Mesenchymal stem cell (in vitro differentiated cells and primary cell): ENCODE results near the gene LIM2.

Source experiments
- DNase-seq: peaks from one replicate; pipeline ENCODE4 v3.0.0-alpha.2; 2013
- H2AFZ ChIP-seq: one replicate; pipeline ENCODE4 v1.6.1; 2013; ENCODE audit warnings: low read depth, mild to moderate bottlenecking, control low read depth, inconsistent platforms, low read length, moderate library complexity
- H2AK5ac ChIP-seq: 2 replicates; pipeline ENCODE4 v1.6.1; 2013; ENCODE audit warnings: low read length, moderate library complexity, mild to moderate bottlenecking, inconsistent platforms; ENCODE audit not compliant: severe bottlenecking
- H2BK120ac ChIP-seq: one replicate; pipeline ENCODE4 v1.6.1; 2013; ENCODE audit warnings: low read depth, mild to moderate bottlenecking, inconsistent platforms, low read length, moderate library complexity
- H2BK12ac ChIP-seq, 2 experiments: one replicate each; pipeline ENCODE4 v1.6.1; 2013; ENCODE audit warnings: inconsistent platforms in 2 of 2, low read length in 2 of 2, mild to moderate bottlenecking in 2 of 2, moderate library complexity in 2 of 2, control low read depth in 1 of 2
- H2BK15ac ChIP-seq: one replicate; pipeline ENCODE4 v1.6.1; 2013; ENCODE audit warnings: mild to moderate bottlenecking, low read depth, inconsistent platforms; ENCODE audit not compliant: poor library complexity, severe bottlenecking
- H2BK5ac ChIP-seq: 2 replicates; pipeline ENCODE4 v1.6.1; 2013; ENCODE audit warnings: low read depth, mild to moderate bottlenecking, low read length, control low read depth, inconsistent platforms; ENCODE audit not compliant: poor library complexity, severe bottlenecking
- H3K14ac ChIP-seq, 2 experiments: one replicate each; pipeline ENCODE4 v1.6.1; 2013; ENCODE audit warnings: inconsistent platforms in 2 of 2, low read length in 2 of 2, control low read depth in 1 of 2, mild to moderate bottlenecking in 1 of 2, moderate library complexity in 1 of 2
- H3K18ac ChIP-seq, 2 experiments: one replicate each; pipeline ENCODE4 v1.6.1; 2013; ENCODE audit warnings: inconsistent platforms in 2 of 2, low read length in 2 of 2, control low read depth in 1 of 2, low read depth in 1 of 2, mild to moderate bottlenecking in 1 of 2
- H3K23ac ChIP-seq, 2 experiments: one replicate each; pipeline ENCODE4 v1.6.1; 2013; ENCODE audit warnings: inconsistent platforms in 2 of 2, low read length in 2 of 2, mild to moderate bottlenecking in 2 of 2, moderate library complexity in 2 of 2, control low read depth in 1 of 2
- H3K27ac ChIP-seq: 2 replicates; pipeline ENCODE4 v1.5.1; 2013; ENCODE audit warnings: mild to moderate bottlenecking, moderate library complexity, low read length, control low read depth, inconsistent platforms; ENCODE audit not compliant: poor library complexity, severe bottlenecking
- H3K27me3 ChIP-seq, 2 experiments: 2 replicates each; pipeline versions ENCODE4 v1.6.1 to v1.7.0; 2013; ENCODE audit warnings: low read length in 2 of 2, mild to moderate bottlenecking in 2 of 2, moderate library complexity in 2 of 2, control low read depth in 1 of 2, inconsistent platforms in 1 of 2; ENCODE audit not compliant: control insufficient read depth in 1 of 2, insufficient read depth in 1 of 2
- H3K36me3 ChIP-seq, 2 experiments: 2 replicates each; pipeline versions ENCODE4 v1.6.1 to v1.7.0; 2013; ENCODE audit warnings: low read length in 2 of 2, control low read depth in 1 of 2, inconsistent platforms in 1 of 2, low read depth in 1 of 2, mild to moderate bottlenecking in 1 of 2; ENCODE audit not compliant: insufficient read depth in 2 of 2, control insufficient read depth in 1 of 2
- H3K4ac ChIP-seq, 2 experiments: one replicate each; pipeline ENCODE4 v1.6.1; 2013; ENCODE audit warnings: inconsistent platforms in 2 of 2, low read length in 2 of 2, mild to moderate bottlenecking in 2 of 2, moderate library complexity in 2 of 2, control low read depth in 1 of 2, low read depth in 1 of 2
- H3K4me1 ChIP-seq: 2 replicates; pipeline ENCODE4 v1.6.1; 2013; ENCODE audit warnings: low read depth, low read length, control low read depth; ENCODE audit not compliant: control insufficient read depth, insufficient read depth
- H3K4me2 ChIP-seq: 2 replicates; pipeline ENCODE4 v1.6.1; 2013; ENCODE audit warnings: low read length, mild to moderate bottlenecking, inconsistent platforms; ENCODE audit not compliant: poor library complexity, severe bottlenecking
- H3K4me3 ChIP-seq, 2 experiments: 2 replicates each; pipeline versions ENCODE4 v1.5.1 to v1.7.0; 2013; ENCODE audit warnings: low read length in 2 of 2, mild to moderate bottlenecking in 2 of 2, control low read depth in 1 of 2, low read depth in 1 of 2; ENCODE audit not compliant: insufficient read depth in 1 of 2
- H3K79me1 ChIP-seq: replicated peaks from 2 replicates; pipeline ENCODE4 v1.6.1; 2013; ENCODE audit warnings: mild to moderate bottlenecking, control low read depth, low read length, inconsistent platforms; ENCODE audit not compliant: poor library complexity, severe bottlenecking
- H3K9ac ChIP-seq: 2 replicates; pipeline ENCODE4 v1.7.0; 2013; ENCODE audit warnings: mild to moderate bottlenecking, low read length, moderate library complexity
- H3K9me3 ChIP-seq: 2 replicates; pipeline ENCODE4 v1.7.0; 2013; ENCODE audit warnings: mild to moderate bottlenecking, low read length; ENCODE audit not compliant: control insufficient read depth
- H4K8ac ChIP-seq: one replicate; pipeline ENCODE4 v1.6.1; 2013; ENCODE audit warnings: inconsistent platforms, mild to moderate bottlenecking, low read length, moderate library complexity
- H4K91ac ChIP-seq: one replicate; pipeline ENCODE4 v1.6.1; 2013; ENCODE audit warnings: mild to moderate bottlenecking, low read length, inconsistent platforms
- WGBS: methylation state at CpG from one replicate; pipeline ENCODE4 v1.1.7; 2013; ENCODE audit warnings: mixed read lengths; 5-methylcytosine and 5-hydroxymethylcytosine counted together

Gene LIM2

GRCh38 chr19:51337141-51337860 is 50.5 kb downstream of the LIM2 start:
- Histone ChIP-seq H4K91ac (no peak overlapping the region), H4K8ac (no peak overlapping the region), H2BK15ac (no peak overlapping the region), H3K4ac (no peak overlapping the region), H2AK5ac (no peak overlapping the region), H2AFZ (no peak overlapping the region), H3K4me3 (no peak overlapping the region), H3K27ac (no peak overlapping the region), H3K9ac (no peak overlapping the region), H3K36me3 (peaks cover 0 to 3% of the 10 kb centered on the region in 2 experiments), H3K79me1 (no peaks in the 10 kb centered on the region), H2BK120ac (no peak overlapping the region), H2BK12ac (no peak overlapping the region), H2BK5ac (no peak overlapping the region), H3K18ac (no peak overlapping the region), H3K27me3 (peaks cover 0 to 3% of the 10 kb centered on the region in 2 experiments), H3K9me3 (no peaks in the 10 kb centered on the region), H3K14ac (no peak overlapping the region), H3K4me1 (peaks cover 16% of the 10 kb centered on the region), H3K23ac (no peak overlapping the region), H3K4me2 (no peak overlapping the region)
- no peak for DNase-seq
- WGBS: 95% methylated on average over 13 of the region's 13 CpGs

GRCh38 chr19:51333836-51334460 is 53.8 kb downstream of the LIM2 start:
- DNase-seq: no peak
- no peak overlapping the region for H3K23ac ChIP-seq
- H2AK5ac ChIP-seq: no peak overlapping the region
- H3K4me3 ChIP-seq: no peak overlapping the region
- H3K9ac ChIP-seq: no peak overlapping the region
- no peak overlapping the region for H2BK15ac ChIP-seq
- no peak overlapping the region for H3K14ac ChIP-seq
- no peak overlapping the region for H4K91ac ChIP-seq
- no peak overlapping the region for H3K4me2 ChIP-seq
- H3K36me3 ChIP-seq: peaks cover 3 to 5% of the 10 kb centered on the region in 2 experiments
- no peak overlapping the region for H3K18ac ChIP-seq
- no peak overlapping the region for H2BK120ac ChIP-seq
- no peak overlapping the region for H4K8ac ChIP-seq
- H3K4ac ChIP-seq: no peak overlapping the region
- peaks cover 5% of the 10 kb centered on the region for H3K9me3 ChIP-seq
- H3K4me1 ChIP-seq: peaks cover 2% of the 10 kb centered on the region
- no peaks in the 10 kb centered on the region for H3K27me3 ChIP-seq
- WGBS: 81% methylated on average over 11 of the region's 13 CpGs
- no peak overlapping the region for H2BK12ac ChIP-seq
- no peak overlapping the region for H2AFZ ChIP-seq
- H3K27ac ChIP-seq: no peak overlapping the region
- no peaks in the 10 kb centered on the region for H3K79me1 ChIP-seq
- no peak overlapping the region for H2BK5ac ChIP-seq

- no peaks in the 10 kb centered on the region for H3K4me1 ChIP-seq
- DNase-seq: no peak
- no peak overlapping the region for H3K18ac ChIP-seq
- no peak overlapping the region for H4K8ac ChIP-seq
- H2BK12ac ChIP-seq: no peak overlapping the region
- H2AK5ac ChIP-seq: no peak overlapping the region
- H2BK120ac ChIP-seq: no peak overlapping the region
- no peak overlapping the region for H3K27ac ChIP-seq
- no peak overlapping the region for H3K9ac ChIP-seq
- H3K36me3 ChIP-seq: peaks cover 0 to 5% of the 10 kb centered on the region in 2 experiments
- WGBS: 91% methylated on average over 6 of the region's 6 CpGs
- no peak overlapping the region for H3K4me2 ChIP-seq
- H2BK5ac ChIP-seq: no peak overlapping the region
- H2BK15ac ChIP-seq: no peak overlapping the region
- H3K14ac ChIP-seq: no peak overlapping the region
- no peak overlapping the region for H2AFZ ChIP-seq
- no peak overlapping the region for H3K4ac ChIP-seq
- no peak overlapping the region for H3K4me3 ChIP-seq
- H4K91ac ChIP-seq: no peak overlapping the region
- H3K9me3 ChIP-seq: peaks cover 5% of the 10 kb centered on the region
- peaks cover 0 to 19% of the 10 kb centered on the region in 2 experiments for H3K27me3 ChIP-seq
- H3K79me1 ChIP-seq: no peaks in the 10 kb centered on the region
- H3K23ac ChIP-seq: no peak overlapping the region
These were observed 56.1 kb downstream of the LIM2 start for GRCh38 chr19:51331716-51332115.

GRCh38 chr19:51331193-51331592 is 56.6 kb downstream of the LIM2 start:
- Histone ChIP-seq H3K9me3 (peaks cover 5% of the 10 kb centered on the region), H2BK12ac (no peak overlapping the region), H3K23ac (no peak overlapping the region), H3K27ac (no peak overlapping the region), H3K79me1 (no peaks in the 10 kb centered on the region), H3K18ac (no peak overlapping the region), H3K4me3 (no peak overlapping the region), H2BK120ac (no peak overlapping the region), H4K91ac (no peak overlapping the region), H3K27me3 (peaks cover 0 to 20% of the 10 kb centered on the region in 2 experiments), H3K4me1 (no peaks in the 10 kb centered on the region), H3K14ac (no peak overlapping the region), H3K36me3 (peaks cover 0 to 5% of the 10 kb centered on the region in 2 experiments), H2BK5ac (no peak overlapping the region), H3K9ac (no peak overlapping the region), H2BK15ac (no peak overlapping the region), H4K8ac (no peak overlapping the region), H2AFZ (no peak overlapping the region), H2AK5ac (no peak overlapping the region), H3K4me2 (no peak overlapping the region), H3K4ac (no peak overlapping the region)
- no peak for DNase-seq
- 56% methylated on average over 3 of the region's 3 CpGs for WGBS
